Neural progenitor cell (in vitro differentiated cells): Measurements from ENCODE around the gene DDAH1.

ENCODE experiments used
- CTCF ChIP-seq: fragments of 200-600 bp; sonication (generic); IDR thresholded peaks from 2 replicates; pipeline ENCODE4 v1.5.1; 2017; ENCODE audit warnings: antibody characterized with exemption, mild to moderate bottlenecking
- EZH2 ChIP-seq: fragments of 200-600 bp; sonication (generic); IDR thresholded peaks from 2 replicates; pipeline ENCODE4 v1.6.1; 2017; ENCODE audit warnings: antibody characterized with exemption, mild to moderate bottlenecking, moderate library complexity
- EZH2phosphoT487 ChIP-seq: fragments of 200-600 bp; sonication (generic); IDR thresholded peaks from 2 replicates; pipeline ENCODE4 v1.6.1; 2017; ENCODE audit warnings: antibody characterized with exemption

GRCh38 chr1:85343612-85344255 lies 121.2 kb downstream of the DDAH1 start:
- TF ChIP-seq CTCF, result no peak
- no peak for TF ChIP-seq EZH2
- TF ChIP-seq EZH2phosphoT487, result no peak
